G401.6 (cell line): ENCODE results near the gene SKI.

Experiments
- FAIRE-seq: peaks from 2 replicates; lab custom pipeline; 2012; peaks lifted over from hg19 to GRCh38; lab: Jason Lieb, UNC

Gene SKI

DNA sequence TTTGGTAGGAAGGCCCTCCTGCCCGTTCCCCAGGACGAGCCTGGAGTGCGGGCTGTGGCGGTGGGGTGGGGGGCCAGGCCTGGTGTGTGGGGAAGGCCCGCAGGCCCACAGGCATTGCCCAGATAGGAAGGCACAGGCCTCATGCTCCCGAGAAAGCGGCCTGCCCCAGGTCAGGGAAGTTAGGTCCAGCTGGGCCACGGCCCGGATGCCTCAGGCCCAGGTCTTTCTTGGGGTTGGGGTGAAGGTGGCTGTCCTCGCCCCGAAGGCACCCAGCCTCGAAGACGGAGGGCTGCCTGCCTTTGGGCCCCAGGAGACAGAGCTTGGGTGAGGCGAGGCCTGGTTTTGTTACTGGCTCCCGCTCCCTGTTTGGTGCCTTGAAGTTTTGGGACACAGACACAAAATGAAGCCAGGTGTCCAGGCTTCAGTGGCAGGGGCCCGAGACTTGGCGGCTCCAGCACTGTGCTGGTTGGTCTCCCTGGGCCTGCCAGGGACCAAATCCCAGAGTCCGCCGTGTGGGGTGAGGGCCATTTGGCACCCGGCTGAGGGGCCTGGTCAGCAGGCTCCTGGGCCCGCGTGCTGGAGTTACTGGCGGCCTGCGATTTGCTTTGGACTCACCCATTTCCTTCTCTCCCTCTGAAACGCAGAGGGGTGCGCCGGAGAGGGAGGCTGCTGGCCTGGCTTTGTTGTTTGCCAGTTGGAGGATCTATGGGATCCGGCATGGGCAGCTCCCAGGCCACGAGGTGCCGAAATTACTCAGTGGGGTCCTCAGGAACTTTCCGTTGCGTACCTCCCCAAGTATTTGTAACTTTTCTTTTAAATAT lies 2.0 kb downstream of the SKI start:
- FAIRE-seq = no peak

- FAIRE-seq = no peak
Observed at GRCh38 chr1:2230781-2231531, 2.8 kb downstream of the SKI start.

DNA sequence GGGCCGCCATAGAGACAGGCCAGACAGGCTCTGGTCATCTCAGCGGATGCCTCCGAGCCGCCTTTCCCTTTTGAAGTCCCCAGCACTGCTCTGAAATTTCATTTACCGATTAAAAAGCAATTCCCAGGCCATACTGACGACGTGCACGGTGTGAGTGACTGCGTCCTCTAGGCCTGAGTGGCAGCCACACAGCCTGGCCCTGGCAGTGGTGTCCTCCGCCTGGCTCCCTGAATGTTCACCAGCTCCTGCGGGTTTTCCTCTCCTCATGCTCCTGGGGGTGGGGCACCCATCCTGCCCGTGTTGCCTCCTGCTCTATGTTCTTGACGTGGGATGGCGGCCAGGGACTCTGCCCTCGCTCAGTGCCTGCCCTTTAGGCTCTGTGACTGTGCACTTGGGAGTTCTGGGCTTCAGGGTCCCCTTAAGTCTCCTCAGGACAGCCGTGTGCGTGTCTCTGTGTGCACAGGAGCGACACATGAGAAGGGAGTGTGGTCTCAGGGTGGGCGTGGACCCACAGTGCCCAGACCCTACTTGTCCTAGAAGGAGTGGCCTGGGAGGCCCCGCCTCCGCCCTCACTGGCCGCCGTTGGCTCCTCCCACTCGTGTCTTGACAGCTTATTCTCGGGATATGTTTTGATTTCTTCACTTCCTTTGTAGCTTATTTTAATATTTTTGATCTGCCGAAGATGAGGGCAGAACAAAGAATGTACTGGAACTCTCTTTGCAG lies 3.6 kb downstream of the SKI start:
- peak; percentile 76 for FAIRE-seq

DNA sequence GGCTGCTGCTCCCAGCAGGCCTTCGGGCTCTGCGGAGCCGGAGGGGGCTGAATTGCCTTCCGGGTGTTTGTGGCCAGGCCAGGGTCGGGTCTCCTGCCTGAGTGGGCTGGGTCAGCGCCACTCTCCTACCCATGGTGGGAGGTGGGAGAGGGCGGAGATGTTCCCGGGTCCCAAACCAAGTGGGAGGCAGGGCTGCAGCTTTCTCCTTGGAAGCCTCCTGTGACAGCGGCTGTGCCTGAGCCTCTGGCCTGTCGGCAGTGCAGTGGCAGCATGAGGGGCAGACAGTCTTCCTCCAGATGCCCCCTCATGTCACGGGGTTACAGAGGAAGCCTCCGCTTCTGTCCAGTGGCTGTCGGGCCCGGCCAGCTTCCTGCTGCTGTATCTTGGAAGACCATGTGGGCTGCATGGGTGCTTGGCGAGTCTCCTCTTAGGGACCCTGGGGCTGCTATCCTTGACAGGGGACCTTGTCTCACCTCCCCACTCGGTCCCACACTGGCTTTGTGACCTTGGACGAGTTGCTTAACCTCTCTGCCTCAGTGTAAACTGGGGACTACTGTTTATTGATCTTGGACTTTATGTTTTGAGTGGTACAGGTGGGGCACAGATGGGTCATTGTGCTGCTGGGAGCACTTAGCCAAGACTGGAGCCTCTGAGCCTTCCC lies 4.3 kb downstream of the SKI start:
- no peak for FAIRE-seq

- no peak for FAIRE-seq
Observed at GRCh38 chr1:2232916-2233438, 4.9 kb downstream of the SKI start.

- FAIRE-seq = no peak
Observed at GRCh38 chr1:2233468-2233867, 5.3 kb downstream of the SKI start.

- FAIRE-seq = no peak
Observed at GRCh38 chr1:2233997-2234761, 6.1 kb downstream of the SKI start.

DNA sequence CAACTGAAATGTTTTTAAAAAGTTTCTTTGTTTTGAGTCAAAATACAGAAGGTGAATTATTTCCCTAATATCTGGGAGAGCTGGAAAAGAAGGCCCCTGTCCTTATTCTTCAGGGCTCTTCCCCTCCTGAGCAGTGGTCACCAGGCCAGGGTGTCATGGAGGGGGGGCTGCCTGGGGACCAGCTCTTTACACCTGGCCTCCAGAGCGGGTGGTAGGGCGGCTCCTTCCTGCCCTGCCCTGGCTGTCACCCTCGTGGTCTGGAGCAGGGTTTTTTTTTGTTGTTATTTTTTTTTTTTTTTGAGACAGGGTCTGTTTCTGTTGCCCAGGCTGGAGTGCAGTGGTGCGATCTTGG lies 6.6 kb downstream of the SKI start:
- FAIRE-seq = no peak

DNA sequence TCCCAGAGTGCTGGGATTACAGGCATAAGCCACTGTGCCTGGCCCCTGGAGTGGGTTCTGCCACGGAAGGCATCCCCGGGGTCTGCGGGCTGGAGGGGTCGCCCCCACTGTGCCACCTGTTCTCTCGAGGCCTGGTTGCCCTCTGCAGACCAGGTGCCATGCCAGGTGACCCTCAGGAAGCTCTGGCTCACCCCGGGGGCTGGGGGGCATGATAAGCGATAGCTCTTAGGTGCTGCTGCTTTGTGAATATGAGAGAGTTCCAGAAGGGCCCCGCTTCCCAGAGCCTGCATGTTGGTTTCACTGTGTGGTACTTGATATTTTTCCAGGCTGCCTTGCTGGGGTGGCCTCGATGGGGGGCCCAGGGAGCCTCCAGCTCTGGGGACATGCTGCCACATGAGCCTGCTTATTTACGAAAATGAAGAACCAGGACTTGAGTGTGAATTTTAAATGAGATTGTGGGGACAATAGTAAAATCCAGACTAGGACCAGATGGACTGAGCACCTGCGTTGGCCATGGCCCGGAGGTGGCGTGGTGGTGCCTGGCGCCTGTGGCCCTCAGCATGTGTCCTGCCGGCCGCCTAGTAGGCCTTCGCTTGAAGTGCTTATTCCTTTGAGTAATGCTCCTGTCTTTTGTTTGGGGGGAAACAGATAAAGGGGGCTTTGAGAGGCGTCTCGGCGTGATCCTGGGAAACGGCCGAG lies 7.3 kb downstream of the SKI start:
- FAIRE-seq = no peak

- FAIRE-seq = no peak
Observed at GRCh38 chr1:2236695-2237677, 8.9 kb downstream of the SKI start.

GRCh38 chr1:2237773-2238172 lies 9.7 kb downstream of the SKI start:
- FAIRE-seq = no peak

DNA sequence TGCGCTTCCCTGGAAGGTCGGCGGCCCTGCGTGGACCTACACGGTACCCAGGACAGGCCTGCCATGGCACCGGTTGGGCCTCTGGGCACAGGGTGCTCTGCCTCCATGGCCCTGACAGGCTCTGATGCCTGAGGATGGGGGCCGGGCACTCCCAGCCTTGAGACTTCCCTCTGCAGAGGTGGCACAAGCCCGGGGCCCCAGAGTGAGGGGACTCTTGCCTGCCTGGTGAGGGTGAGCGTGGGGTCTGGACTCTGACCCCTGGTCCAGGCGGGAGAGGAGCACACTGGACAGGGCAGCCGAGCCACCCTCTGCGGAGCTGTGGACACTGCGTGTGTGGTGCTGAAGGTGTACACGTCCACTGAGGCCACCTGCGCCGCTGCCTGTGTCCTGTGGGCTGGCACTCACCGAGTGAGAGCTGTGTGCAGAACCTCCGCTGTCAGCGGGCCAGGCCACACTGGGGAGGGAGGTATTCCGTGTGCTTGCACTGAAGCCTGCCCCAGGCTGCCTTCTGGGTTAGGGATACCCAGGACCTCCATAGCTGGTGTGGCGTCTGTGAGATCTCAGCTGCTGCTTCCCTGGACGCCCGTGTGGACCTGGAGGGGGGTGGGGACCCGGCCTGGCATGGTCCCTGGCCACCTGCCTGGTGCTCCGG lies 10.4 kb downstream of the SKI start:
- no peak for FAIRE-seq

GRCh38 chr1:2239013-2239370 lies 10.9 kb downstream of the SKI start:
- FAIRE-seq = no peak

DNA sequence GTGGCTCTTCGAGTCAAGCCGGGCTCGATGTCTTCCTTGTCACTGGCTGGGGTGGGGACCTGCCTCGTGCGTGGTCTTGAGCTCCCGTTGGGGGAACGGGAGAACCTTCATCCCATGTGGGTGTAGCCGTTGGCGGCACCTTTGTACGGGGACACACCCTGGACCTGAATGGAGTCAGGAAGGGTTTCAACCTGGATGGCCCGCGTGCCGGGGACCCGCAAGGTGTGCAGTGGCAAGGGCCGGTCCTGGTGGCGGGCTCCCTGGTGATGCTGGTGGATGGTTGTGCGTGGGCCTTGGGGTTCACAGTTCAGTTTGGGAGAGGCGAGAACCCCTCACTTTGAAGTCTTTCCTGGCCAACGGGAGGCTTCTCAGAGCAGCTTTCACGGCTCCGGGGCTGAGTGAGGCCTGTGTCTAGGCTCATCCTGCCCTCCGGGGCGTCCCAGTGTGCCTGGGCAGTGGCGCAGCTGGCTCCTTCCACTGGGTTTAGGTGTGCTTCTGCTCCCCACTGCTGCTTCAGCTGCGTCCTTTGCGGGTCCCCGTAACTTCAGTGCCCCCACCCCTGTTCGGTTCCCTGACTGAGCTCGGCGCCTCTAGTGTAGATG lies 11.4 kb downstream of the SKI start:
- FAIRE-seq = no peak

- FAIRE-seq = no peak
Observed at GRCh38 chr1:2240270-2241156, 12.4 kb downstream of the SKI start.

DNA sequence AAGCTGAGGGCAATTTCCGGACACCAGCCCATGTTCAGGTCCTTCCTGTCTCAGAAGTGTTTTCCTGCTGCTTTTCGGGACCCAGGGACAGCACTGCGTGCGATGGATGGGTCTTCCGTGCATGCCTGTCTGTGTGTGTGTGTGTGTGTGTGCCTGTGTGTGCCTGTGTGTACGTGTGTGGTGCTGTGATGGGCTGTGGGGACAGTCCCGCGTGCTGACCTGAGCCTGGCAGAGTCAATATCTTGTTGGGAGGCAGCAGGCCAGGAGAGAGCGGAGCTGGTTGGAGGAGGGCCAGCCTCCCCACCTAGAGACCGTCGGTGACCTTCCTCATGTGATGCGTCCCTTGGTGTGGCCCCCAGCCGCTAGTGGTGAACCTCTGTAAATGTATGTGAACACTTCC lies 13.7 kb downstream of the SKI start:
- FAIRE-seq = no peak

DNA sequence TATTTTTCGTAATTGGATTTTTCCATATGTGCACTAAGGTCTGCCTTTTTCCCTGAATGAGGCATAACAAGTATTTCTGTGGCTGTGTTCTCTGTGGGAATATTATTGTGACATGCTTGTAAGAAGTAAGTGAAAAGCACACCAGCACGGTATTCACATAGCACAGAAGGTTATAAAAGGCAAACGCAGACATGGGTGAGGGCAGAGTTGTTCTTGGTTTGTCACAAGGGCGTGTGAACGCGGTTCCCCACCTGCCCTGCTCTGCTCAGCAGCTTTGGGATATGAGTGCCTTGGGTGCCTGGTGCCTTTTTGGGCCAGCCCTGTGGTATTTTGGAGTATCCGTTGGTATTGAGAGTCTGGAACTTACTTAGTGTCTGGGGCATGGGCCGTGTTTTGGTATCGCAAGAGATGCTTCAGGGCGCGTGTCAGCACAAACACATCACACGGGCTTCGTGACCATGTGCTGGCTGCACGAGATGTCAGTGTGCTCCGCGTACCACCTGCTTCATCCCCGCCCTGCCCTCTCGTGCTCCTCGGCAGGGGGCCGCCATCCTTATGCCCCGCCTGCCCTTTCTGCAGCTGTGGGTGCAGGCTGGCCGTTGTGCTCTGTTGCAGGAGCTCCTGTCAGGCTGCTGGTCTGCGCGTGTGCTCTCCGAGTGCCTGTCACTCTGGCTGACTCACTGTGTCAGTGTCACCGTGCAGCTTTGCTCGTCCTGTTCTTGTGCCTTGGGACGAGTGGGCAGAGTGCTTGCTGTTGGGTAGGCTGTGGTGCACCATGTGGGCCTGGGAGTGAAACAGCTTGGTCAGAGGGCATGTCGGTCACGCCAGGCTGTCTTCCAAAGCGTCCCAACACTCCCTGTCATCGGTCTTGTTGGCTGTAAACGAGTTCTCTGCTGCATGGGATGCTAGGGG lies 15.0 kb downstream of the SKI start:
- no peak for FAIRE-seq
